ENCODE measurements around the gene UCHL5.

DNA sequence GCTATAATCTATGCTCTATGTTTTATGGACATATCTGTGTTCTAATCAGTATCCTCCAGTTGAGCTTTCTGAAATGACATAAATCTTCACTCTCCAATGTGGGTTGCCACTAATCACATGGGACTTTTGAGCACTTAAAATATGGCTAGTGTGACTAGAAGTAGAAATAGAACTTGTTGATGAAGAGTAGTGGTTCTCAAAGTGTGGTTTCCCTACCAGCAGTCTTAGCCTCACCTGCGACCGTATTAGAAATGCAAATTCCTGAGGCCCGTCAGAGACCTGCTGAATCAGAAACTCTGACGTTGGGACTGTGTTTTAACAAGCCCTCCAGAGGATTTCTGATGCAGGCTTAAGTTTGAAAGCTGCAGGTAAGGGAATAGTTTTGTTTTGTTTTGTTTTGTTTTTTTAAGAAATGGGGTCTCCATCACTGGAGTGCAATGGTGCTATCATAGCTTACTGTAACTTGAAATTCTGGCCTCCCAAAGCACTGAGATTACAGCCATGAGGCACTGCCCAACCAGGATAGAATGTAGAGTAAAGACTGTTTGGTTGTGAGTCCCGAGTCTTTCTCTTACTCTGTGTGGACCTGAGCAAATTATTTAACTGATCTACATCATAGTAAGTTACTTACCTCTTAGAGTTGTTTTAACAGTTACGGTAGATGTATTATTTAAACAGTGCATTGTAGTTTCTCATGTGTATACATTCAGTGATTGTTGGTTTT, 24.4 kb upstream of the UCHL5 start:
- TF ChIP-seq, protein P1, sequence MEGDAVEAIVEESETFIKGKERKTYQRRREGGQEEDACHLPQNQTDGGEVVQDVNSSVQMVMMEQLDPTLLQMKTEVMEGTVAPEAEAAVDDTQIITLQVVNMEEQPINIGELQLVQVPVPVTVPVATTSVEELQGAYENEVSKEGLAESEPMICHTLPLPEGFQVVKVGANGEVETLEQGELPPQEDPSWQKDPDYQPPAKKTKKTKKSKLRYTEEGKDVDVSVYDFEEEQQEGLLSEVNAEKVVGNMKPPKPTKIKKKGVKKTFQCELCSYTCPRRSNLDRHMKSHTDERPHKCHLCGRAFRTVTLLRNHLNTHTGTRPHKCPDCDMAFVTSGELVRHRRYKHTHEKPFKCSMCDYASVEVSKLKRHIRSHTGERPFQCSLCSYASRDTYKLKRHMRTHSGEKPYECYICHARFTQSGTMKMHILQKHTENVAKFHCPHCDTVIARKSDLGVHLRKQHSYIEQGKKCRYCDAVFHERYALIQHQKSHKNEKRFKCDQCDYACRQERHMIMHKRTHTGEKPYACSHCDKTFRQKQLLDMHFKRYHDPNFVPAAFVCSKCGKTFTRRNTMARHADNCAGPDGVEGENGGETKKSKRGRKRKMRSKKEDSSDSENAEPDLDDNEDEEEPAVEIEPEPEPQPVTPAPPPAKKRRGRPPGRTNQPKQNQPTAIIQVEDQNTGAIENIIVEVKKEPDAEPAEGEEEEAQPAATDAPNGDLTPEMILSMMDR (IDR thresholded peaks at IDR 0.05): no peak
- TF ChIP-seq EZH2 (IDR thresholded peaks at IDR 0.05; ENCODE audit: borderline replicate concordance, insufficient read depth, low read depth, low read length, poor library complexity, severe bottlenecking): no peak
